Measurements from ENCODE around the gene DPY19L3.

DNA sequence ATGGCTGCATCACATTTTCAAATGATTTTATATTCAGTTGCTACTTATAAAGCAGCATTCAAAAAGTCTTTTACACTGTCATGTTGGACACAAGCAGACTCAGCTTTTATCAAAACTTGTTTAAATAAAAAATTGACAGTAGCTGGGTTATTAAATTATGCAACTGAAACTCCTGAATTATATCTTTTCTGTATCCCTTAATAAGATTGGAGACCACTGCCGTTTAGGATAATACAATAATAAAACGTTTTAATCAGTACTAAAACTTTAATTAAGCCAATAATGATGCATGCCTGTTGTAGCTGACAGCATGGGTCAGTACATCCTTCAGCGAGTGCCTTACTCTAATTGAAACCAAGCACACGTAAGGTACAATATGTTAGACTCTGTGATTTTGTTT, 78.0 kb downstream of the DPY19L3 start:
- TF ChIP-seq, protein P1, sequence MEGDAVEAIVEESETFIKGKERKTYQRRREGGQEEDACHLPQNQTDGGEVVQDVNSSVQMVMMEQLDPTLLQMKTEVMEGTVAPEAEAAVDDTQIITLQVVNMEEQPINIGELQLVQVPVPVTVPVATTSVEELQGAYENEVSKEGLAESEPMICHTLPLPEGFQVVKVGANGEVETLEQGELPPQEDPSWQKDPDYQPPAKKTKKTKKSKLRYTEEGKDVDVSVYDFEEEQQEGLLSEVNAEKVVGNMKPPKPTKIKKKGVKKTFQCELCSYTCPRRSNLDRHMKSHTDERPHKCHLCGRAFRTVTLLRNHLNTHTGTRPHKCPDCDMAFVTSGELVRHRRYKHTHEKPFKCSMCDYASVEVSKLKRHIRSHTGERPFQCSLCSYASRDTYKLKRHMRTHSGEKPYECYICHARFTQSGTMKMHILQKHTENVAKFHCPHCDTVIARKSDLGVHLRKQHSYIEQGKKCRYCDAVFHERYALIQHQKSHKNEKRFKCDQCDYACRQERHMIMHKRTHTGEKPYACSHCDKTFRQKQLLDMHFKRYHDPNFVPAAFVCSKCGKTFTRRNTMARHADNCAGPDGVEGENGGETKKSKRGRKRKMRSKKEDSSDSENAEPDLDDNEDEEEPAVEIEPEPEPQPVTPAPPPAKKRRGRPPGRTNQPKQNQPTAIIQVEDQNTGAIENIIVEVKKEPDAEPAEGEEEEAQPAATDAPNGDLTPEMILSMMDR (IDR thresholded peaks at IDR 0.05) = no peak
- TF ChIP-seq EZH2 (IDR thresholded peaks at IDR 0.05; ENCODE audit: borderline replicate concordance, insufficient read depth, low read depth, low read length, poor library complexity, severe bottlenecking) = no peak

Measured in B cell (primary cell).